Measurements from ENCODE around the gene C1QTNF5. TPM values are rescaled to one million over a fixed set of nuclear protein-coding genes. Genes with fewer than 3 reads are reported as not detected.

Gene C1QTNF5
- total RNA-seq, 1 donor from 2014 or later, result 24.1 TPM

- Mint-ChIP-seq H3K36me3 (no peaks in the 10 kb centered on the region), H3K4me1 (peaks cover 82% of the 10 kb centered on the region), H3K27me3 (ENCODE audit: low read depth) (no peaks in the 10 kb centered on the region), H3K4me3 (no peak overlapping the region), H3K9me3 (no peaks in the 10 kb centered on the region), H3K27ac (peak overlapping the region; percentile 56)
- DNase-seq (ENCODE audit: low spot score in 2 of 2, unreplicated experiment in 2 of 2), result no peak
- no peak for TF ChIP-seq CTCF (IDR thresholded peaks at IDR 0.05; ENCODE audit: unreplicated experiment)
Measured at GRCh38 chr11:119371067-119371601, 30.5 kb upstream of the C1QTNF5 start.

GRCh38 chr11:119370486-119371046, 29.9 kb upstream of the C1QTNF5 start:
- Mint-ChIP-seq H3K4me3 (no peak overlapping the region), H3K27ac (peak overlapping the region; percentile 27), H3K9me3 (no peaks in the 10 kb centered on the region)

GRCh38 chr11:119369132-119369925, 28.6 kb upstream of the C1QTNF5 start:
- H3K4me1 Mint-ChIP-seq, result peaks cover 76% of the 10 kb centered on the region
- no peaks in the 10 kb centered on the region for H3K36me3 Mint-ChIP-seq
- H3K4me3 Mint-ChIP-seq, result no peak overlapping the region
- H3K27ac Mint-ChIP-seq, result peak overlapping the region; percentile 79
- no peak for TF ChIP-seq CTCF (IDR thresholded peaks at IDR 0.05; ENCODE audit: unreplicated experiment)
- H3K27me3 Mint-ChIP-seq (ENCODE audit: low read depth), result no peaks in the 10 kb centered on the region
- H3K9me3 Mint-ChIP-seq, result no peaks in the 10 kb centered on the region
- DNase-seq (ENCODE audit: low spot score in 2 of 2, unreplicated experiment in 2 of 2), result no peak

More at GRCh38 chr11:119370486-119371046, 29.9 kb upstream of the C1QTNF5 start:
- DNase-seq (ENCODE audit: low spot score in 2 of 2, unreplicated experiment in 2 of 2), result no peak
- TF ChIP-seq CTCF (IDR thresholded peaks at IDR 0.05; ENCODE audit: unreplicated experiment), result no peak
- H3K4me1 Mint-ChIP-seq, result peaks cover 77% of the 10 kb centered on the region
- H3K27me3 Mint-ChIP-seq (ENCODE audit: low read depth), result no peaks in the 10 kb centered on the region
- H3K36me3 Mint-ChIP-seq, result no peaks in the 10 kb centered on the region

GRCh38 chr11:119368121-119369034, 27.7 kb upstream of the C1QTNF5 start:
- no peaks in the 10 kb centered on the region for H3K27me3 Mint-ChIP-seq (ENCODE audit: low read depth)
- H3K4me3 Mint-ChIP-seq, result no peak overlapping the region
- H3K36me3 Mint-ChIP-seq, result no peaks in the 10 kb centered on the region

More at GRCh38 chr11:119368121-119369034, 27.7 kb upstream of the C1QTNF5 start:
- no peak for TF ChIP-seq CTCF (IDR thresholded peaks at IDR 0.05; ENCODE audit: unreplicated experiment)
- Mint-ChIP-seq H3K9me3 (no peaks in the 10 kb centered on the region), H3K4me1 (peaks cover 70% of the 10 kb centered on the region), H3K27ac (peak overlapping the region; percentile 45)
- no peak for DNase-seq (ENCODE audit: low spot score in 2 of 2, unreplicated experiment in 2 of 2)

Data from mesothelial cell of epicardium (in vitro differentiated cells).